GM21515 (cell line): ENCODE measurements around the gene SPRR3.

ENCODE experiments used
- ATAC-seq: cut with Tn5 transposase; IDR thresholded peaks from one replicate; pipeline ENCODE4 v1.9.1; 2021; ENCODE audit not compliant: unreplicated experiment

Gene SPRR3, protein sequence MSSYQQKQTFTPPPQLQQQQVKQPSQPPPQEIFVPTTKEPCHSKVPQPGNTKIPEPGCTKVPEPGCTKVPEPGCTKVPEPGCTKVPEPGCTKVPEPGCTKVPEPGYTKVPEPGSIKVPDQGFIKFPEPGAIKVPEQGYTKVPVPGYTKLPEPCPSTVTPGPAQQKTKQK

DNA sequence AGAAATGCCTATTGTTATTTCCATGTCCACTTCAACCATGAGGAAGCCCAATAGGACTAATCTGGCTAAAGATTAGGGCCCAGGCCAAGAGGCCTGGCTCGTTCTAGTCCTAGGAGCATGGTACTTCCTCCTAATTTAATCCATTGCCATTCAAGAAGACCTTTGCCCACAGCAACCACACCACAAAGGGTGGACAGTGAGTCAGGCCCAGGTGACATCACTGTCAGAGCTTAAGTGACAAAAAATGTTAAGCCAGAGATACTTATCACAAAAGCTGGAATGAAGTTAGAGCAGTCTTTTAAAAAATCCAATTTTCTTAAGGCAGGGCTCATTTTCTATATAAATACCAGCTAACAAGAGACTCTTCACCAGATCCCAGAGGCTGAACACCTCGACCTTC is at the start of gene SPRR3:
TSS of gene SPRR3 (plus strand) at position 368 of the 400 bp plus-strand sequence. CDS start 1,272 bp downstream, outside the sequence.
- no peak for ATAC-seq

DNA sequence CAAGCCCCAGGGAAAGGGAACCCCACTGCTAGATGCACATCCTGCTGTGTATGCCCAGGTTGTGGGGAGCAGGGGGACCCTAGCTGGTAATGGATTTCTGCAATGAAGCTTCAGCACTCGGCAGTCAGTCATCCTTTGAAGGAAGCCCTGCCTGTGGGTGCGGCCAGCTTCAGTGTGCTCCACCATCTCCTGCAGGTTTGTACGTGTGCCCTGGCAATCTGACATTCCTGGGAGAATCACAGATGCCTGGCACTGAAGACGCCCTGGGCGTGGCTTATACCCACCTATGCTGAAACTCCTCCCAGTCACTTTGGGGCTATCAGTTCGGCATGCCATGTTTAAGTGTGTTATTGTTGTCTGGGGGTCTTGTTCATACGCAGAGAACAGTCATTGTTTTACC is 47.8 kb upstream of the SPRR3 start:
- ATAC-seq, result no peak

DNA sequence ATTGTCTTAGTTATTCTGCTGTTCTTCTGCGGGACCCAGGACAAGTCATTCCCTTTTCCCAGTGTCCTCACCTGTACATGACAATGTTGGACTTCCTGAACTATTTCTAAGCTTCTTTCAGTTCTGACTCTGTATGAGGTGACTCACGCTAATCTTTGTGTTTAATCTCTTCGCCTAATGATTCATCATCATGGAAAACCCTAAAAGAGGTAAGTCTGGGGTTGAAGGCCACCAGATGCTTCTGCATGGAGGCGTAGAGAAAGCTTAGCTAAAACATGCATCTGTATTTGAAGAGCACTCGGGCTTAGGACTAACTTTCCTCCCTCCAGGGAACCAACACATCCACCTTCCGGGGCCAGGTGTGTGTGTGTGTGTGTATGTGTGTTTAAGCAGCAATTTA is 47.1 kb upstream of the SPRR3 start:
- no peak for ATAC-seq

DNA sequence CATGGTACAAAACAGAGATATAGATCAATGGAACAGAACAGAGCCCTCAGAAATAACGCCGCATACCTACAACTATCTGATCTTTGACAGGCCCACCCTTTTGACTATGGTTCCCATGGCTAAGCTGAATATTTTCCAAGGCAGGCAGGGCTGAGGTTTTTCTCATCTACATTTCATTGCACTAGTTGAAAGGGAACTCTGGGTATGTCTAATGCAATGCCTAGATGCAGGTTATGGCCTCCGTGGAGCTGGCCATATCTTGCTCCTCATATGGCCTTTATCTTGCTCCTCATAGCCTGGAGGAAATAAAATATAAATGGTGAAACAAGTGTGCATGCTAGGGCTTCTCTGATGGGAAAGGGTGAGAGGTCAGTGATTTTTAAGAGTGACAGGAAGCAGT is 44.0 kb upstream of the SPRR3 start:
- no peak for ATAC-seq

DNA sequence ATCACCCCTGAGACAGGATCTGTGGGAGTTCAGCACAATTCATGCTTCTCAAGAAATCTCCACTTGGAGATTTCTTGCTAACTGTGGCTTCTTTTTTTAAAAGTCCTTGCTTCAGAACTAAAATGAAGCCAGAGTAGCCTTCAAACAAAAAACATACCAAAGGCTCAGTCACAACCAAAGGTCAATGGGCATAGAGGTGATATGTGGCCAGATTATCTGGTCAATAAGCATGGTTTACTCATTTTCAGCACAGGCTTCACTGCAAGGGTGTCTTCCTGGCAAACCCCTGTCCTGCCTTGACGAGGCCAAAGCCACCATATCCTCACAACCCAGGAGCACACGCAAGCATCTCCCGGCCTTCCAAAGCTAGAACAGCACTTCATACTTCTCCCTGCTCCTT is 42.3 kb upstream of the SPRR3 start:
- no peak for ATAC-seq

DNA sequence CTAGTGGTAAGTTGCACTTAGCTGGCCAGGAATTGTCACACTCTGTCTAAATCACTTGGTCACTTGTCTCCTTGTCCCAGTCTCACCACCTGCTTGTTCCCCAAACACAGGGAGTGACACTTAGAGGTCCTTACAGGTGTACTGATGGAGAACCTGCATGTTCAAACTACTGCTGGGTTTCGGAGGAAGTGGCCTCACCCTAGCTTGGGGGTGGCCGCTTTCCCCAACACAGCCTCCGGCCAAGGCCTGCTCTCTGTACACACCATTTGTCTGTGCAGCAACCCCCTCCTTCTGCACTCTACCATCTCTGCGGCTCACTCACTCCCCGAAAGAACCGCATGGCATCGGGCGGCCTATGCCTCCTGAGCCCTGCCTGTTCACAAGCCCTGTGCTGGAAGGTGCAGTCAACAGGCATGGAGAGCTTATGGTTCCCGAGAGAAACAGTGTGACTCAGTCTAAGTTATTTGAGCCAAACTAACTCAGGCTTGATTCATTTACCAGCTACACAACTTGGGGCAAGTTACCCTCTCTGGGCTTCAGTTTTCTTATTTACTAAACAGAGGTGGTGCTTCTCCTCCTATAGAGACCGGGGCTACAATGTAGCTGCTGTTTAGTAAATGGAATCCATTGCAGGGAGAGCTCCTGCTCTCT is 41.6 kb upstream of the SPRR3 start:
- no peak for ATAC-seq

DNA sequence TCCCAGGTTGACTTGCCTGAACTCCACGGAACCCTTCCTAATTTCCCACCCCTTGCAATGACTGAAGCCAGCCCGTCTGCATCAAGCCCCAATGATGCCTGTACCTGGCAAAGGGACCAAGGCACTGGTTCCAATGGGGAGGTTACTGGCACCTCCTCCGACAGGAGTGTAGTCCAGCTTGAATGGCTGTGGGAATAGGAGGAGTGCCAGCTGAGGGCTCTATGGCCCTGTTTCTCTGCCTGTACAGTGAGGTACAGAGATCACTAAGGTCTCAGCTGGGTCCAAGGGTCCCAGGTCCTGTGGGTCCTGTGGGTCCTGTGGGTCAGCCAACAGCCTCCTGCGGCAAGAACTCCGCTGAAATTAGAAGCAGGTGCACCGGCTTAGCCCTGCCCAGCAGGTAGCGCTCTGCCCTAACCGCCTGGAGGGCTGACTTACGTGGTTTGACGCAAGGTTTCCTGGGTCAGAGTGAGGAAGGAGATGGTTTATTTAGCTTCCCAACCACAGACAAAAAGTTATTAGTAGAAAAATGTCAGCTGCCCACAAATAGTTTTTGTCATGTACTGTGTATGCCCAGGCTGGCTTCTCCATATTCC is 41.0 kb upstream of the SPRR3 start:
- no peak for ATAC-seq

DNA sequence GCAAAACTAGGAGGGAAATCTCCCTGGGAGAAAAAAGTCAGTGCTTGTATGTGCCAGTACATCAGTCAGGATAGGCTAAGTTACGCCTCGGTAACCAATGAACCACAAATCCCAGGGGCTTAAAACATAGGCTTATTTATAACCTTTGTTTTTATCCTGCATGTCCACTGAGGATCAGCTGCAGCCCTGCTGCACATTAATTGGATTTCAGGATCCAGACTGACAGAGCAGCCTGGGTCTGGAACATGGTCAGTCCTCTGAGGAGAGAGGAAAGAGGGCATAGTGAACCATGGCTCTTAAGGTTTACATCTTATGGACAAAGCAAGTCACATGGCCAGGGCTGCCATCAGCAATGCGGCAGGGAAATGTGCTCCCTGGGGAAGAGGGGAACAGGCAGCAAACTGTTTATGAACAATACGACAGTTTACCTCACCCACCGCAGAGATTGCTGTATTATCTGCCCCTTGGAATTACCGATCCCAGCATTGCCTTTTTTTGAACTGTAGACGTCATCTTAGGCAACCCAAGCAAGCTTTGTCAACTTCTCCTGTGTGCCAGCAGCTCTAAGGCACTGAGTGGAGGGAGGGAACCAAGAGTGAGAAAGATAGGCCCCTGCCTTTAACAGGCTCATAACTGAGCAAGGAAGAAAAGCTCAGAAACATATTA is 40.2 kb upstream of the SPRR3 start:
- no peak for ATAC-seq

DNA sequence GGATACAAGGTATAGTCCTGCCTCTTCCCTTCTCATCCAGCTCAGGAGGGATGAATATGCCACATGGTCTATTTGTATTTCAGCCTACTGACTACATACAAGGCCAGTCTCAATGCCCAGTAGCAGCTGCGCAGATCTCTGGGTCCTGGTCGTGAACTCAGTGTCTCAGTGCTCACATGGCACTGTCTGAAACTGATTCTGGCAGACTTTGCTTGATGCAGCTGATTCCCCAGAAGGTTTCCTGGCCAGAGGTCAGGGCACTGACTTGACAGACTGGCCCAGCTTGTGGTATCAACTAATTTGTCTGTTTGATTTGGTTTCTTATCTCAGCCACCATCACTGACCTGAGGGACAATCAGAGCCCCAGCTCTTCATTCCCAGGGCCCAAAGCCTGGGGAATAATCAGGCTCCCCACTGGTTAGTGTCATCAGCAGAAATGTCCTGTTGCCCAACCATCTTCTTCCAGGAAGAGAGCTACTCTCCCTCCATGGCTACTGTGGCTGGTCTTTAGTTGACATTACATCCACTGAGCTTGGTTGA is 38.6 kb upstream of the SPRR3 start:
- no peak for ATAC-seq

DNA sequence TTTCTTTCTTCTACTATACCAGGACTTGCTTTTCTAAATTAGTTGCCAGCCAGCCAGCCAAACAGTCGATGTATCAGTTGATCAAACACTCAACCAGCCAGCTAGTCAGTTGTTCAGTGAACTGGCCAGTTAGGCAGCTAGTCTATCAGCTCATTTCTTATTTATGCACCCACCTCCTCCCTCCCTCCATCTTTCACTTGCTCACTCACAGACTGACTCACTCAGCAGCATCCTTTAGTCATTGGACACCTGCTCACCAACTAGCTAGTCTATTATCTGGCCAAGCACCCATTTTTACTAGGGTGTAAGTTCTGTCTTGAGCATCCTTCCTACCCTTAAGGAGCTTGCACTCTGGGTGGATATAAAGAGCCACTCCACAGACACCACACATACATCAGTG is 37.0 kb upstream of the SPRR3 start:
- ATAC-seq, result no peak

DNA sequence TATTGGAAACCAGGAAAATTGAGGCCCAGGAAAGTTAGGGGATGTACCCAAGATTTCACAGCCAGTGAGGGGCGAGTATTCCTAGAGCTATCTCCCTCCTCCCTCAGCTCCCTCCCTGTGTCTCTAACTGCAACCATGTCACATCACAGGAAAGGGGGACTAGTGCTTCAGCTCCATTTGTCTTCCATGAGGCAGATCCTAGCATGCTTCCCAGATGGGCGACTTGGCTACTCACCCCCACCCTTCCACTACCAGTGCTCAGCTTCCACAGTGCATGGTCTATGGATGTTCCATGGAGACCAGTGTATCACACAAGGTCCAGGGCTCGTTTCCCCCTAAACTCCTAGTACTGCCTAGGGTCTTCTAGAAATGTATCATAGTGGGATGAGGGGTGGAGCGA is 35.7 kb upstream of the SPRR3 start:
- no peak for ATAC-seq

DNA sequence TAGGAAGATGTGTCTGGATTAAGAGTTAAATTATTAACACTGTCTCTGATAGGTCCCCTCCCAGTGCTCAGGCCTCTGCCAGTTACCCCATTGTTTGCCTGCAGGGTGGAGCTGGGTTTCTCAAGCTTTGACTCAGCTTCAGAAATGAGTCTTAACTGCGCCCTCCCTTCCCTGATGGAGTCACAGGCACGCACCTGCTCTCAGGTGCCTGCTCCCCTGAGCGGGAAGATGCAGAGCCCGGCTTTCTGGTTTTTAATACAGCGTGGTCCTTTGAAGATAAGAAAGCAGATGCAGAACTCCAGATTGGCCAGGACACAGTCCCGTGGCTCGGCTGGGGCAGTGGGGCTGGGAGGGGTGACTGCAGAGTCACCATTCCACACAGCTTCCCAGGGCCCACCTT is 34.3 kb upstream of the SPRR3 start:
- no peak for ATAC-seq

DNA sequence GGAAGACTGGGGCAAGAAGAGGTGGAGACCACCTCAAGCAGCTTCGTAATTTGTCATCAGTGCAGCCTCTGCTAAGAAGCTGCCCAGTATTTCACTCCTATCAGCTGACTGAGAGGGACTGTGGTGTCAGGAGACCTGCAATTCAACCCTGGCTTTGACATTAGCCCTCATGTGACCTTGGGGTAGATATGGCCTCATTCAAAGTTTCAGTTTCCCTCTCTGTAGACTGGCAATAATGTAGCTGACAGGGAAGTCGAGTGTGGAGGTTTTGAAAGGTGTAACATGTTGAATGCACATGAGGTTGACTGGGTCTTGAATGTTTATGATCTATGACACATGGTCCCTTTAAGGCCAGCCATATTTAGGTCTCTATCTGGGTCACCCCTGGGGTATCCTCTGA is 33.3 kb upstream of the SPRR3 start:
- peak; percentile 83 for ATAC-seq

DNA sequence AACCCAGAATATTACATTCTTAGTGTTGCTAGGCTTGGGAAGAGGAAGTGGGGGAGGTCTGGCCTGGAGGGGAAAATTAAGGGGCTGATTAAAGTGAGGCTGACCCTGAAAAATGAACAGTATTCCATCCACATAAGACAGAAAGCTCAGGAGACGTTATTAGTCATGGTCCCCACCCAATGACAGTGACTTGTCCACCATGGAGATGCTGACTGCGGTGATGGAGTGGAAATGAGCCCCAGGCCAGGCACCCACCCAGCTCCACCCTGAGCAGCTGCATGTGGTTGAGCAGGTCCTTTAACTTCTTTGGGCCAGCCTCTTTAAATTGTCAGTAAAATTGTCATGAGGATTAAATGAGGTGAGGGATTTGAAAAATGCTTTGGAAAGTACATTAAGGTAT is 32.5 kb upstream of the SPRR3 start:
- no peak for ATAC-seq

DNA sequence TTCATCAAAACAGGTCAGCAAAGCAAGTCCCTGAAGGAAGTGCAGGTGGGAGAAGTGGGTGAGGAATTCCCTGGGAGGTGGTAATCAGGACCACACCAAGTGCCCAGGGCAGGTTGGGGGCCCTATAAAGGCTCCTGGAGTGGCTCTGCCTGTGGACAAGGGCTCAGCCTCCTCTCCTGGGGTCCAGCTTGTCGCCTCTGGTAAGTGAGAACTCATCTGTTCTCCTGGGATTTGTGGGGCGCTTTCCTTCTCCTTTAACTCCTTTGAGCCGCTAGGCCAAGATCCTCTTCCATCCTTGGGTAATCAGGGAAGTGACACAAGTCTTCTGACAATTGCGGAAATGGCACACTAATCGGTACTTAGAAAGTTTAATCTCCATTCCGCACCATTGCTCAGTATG is 31.1 kb upstream of the SPRR3 start, which contains the start of gene SPRR4:
TSS of gene SPRR4 (plus strand) at position 154 of the 400 bp plus-strand sequence. CDS start 1,243 bp downstream, outside the sequence.
- ATAC-seq, result no peak

DNA sequence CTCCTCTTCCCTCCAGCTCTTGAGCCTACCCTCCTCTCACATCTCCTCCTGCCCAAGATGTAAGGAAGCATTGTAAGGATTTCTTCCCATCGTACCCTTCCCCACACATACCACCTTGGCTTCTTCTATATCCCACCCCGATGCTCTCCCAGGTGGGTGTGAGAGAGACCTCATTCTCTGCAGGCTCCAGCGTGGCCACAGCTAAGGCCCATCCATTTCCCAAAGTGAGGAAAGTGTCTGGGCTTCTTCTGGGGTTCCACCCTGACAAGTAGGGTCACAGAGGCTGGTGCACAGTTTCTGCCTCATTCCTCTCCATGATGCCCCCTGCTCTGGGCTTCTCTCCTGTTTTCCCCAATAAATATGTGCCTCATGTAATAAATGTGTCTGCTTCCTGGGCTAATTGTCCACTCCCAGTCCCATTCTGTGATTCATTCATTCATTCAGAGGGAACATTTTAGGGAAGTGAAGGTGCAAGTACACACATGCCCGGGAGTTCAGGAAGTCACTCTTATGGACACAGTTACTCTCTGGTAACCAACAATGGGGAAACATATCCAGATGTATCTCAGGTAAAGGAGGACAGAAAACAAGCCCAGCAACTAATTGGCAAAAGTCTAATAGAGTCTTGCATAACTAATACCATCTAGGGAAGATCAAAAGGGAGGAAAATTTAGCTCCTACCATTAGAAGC is 29.2 kb upstream of the SPRR3 start:
- ATAC-seq, result no peak

DNA sequence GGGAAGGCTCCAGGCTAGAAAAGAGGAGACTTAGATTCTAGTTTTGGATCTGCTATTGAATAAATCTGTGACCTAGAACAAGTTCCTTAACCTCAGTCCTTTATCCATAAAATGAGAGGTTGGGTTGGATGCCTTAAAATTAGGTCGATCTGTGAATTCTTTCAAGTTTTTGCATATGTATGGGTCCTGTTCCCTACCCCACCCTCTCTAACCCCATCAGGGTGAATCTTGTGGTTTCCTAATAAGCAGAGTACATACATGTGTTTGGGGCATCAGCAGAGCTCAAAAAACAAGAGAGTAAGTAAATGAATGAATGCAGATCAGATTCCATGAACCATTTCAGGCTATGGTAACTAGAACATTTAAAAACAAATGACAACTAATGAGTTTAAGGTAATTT is 24.9 kb upstream of the SPRR3 start:
- no peak for ATAC-seq

DNA sequence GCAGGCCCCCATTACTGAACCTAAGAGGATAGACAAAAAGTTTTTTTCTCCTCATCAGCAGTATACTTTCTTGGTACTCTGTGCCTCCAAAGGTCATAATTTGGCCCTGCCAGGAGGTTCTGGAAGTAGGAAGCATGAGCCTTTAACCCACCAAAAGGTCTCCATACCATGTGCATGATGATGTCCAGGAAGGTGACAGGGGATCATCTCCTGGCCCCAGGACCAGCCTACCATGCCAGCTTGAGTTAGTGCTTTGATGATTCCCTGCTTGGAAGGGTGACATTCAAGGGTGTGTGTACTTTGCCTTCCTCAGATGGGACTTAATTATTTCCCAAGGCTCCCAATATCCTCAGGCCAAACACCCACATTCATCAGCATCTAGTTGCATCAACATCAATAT is 23.9 kb upstream of the SPRR3 start:
- no peak for ATAC-seq

DNA sequence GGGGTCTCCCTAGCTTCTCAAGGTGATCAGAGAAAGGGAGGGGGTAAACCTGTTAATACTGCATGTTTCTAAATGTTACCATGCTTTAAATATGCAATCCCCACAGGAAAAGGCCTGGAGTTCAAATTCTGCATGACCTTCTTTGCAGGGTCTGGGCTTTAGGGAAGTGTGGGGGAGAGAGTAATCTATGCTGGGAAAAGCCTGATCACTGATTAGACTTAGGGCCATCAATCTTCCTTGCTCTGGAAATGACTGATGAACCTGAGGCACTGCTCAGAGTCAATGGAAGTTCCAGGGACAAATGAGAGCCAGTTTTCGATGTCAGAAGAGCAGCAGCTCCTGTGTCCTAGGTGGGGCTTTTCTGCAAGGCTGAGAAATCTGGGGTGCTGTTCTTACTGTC is 20.9 kb upstream of the SPRR3 start:
- no peak for ATAC-seq

DNA sequence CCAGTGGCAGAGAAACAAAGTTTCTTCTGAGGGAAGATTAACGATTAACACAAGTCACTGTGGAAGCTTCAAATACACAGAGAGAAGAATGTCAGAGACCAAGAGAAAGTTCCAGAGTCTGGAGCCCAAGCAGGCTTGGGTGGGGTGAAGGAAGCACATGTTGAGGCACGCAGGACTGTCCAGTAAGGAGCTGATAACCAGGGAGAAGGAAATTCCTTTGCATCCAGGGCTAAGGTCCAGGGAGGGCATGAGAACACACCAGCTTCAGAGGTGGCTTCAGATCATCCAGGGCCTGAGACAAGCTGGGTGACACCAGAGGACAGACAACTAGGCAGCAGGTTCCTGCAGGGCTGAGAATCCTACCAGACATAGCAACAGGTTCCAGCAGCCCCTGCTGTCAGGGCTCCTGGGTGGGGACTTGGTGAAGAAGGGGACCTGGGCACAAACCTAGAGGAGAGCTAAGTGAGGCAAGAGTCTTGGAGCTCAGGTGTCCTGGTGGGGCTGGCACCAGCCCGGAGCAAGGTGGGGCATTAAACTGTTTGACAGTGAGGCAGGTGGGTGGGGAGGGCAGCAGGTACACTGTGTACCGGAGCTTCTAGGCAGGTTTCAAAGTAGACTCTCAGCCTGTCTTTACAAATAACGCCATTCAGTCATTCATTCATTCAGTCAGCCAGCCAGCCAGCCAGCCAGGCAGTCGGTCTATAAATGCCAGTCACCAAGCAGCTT is 20.2 kb upstream of the SPRR3 start:
- ATAC-seq, result no peak

DNA sequence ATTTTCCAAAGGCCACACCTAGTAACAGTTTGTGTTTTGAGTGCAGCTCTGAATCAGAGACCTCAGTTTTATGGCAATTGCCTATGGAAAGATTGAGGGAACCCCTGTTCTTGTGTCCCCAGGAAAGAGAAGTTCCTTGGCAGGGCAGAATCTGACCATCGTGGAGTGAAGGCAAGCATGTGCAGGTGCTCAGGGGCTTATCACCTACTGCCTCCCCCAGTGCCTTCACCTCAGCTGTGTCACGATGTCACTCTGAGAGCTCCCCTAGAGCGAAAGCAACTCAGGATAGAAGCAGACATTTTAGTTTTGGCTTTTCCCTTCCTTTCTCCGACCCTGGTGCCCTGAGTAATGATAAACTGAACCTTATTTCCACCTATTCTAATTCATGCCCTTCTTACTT is 19.5 kb upstream of the SPRR3 start:
- no peak for ATAC-seq
